ENCODE measurements around the gene INHBA. TPM values are rescaled to one million over a fixed set of nuclear protein-coding genes. Genes with fewer than 3 reads are reported as not detected.

The INHBA gene
- total RNA-seq, 1 donor from 2014 or later, result 2.6 TPM

GRCh38 chr7:41691286-41692190 lies 11.4 kb downstream of the INHBA start:
- ATAC-seq (peak; percentile 80), DNase-seq (ENCODE audit: low spot score) (peak; percentile 78)

GRCh38 chr7:41689815-41690214 lies 13.1 kb downstream of the INHBA start:
- ATAC-seq (no peak), DNase-seq (ENCODE audit: low spot score) (no peak)

- DNase-seq (ENCODE audit: low spot score) (no peak), ATAC-seq (no peak)
Measured at GRCh38 chr7:41688906-41689305, 14.0 kb downstream of the INHBA start.

DNA sequence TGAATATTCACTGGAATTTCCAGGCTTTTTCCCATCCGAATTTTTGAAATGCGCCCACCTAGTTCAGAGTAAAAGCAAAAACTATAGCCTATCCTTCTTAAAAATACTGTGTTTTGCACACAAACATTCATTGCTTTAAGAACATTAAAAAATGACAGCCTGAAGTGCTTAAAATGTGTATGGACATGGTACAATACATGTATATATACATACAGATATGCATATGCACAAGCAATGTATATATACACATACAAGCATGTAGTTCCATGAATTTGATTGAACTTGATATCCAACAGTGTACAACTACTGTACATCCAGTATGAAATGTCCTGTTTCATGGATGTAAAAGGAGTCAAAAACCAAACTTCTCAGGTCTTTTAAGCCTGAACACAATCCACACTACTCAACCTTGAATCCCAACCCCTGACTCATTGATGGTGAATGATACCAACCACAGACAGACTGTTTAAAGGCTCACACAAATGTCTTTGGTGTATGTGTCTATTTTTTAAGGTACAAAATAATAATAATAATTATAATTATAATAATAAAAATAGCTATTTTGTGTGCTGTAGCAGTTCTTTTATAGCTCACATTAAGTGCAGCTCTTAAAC lies 14.8 kb downstream of the INHBA start:
- DNase-seq (ENCODE audit: low spot score) (no peak), ATAC-seq (no peak)

DNA sequence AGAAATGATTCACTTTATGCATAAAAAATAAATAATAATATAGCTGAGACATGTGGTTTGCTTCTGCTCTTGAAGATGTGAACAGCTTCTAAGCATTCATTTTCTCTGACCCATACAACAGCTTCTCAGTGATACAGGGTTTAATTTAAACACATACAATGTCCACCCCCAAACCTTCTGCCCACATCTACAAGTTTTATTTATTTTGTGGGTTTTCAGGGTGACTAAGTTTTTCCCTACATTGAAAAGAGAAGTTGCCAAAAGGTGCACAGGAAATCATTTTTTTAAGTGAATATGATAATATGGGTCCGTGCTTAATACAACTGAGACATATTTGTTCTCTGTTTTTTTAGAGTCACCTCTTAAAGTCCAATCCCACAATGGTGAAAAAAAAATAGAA lies 17.2 kb downstream of the INHBA start:
- DNase-seq (ENCODE audit: low spot score) (no peak), ATAC-seq (no peak)

GRCh38 chr7:41682422-41682821 lies 20.5 kb downstream of the INHBA start:
- ATAC-seq, result no peak
- no peak for DNase-seq (ENCODE audit: low spot score)

DNA sequence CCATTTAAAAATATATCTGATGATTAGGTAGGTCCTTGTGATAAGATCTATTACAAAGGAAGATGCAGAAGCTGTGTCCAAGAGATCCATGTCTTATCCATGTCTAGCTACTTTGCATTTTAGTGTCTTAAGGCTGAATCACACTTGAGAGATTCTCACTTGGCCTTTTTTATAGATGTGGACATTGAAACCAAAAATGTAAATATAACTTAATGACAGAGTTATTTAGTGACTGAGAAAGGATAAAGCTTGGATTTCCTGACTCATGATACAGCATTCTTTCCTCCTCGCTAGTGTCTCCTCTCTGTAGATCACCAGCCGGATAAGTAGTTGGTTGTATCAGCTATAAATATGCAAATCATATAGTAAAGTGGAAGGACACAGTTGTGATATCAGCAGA lies 23.3 kb downstream of the INHBA start:
- ATAC-seq (no peak), DNase-seq (ENCODE audit: low spot score) (no peak)

- DNase-seq (ENCODE audit: low spot score) (no peak), ATAC-seq (no peak)
Measured at GRCh38 chr7:41674505-41675023, 28.3 kb downstream of the INHBA start.

- no peak for ATAC-seq
Measured at GRCh38 chr7:41661596-41661995, 41.3 kb downstream of the INHBA start.

GRCh38 chr7:41659539-41659938 lies 43.4 kb downstream of the INHBA start:
- DNase-seq (ENCODE audit: low spot score), result no peak
- ATAC-seq, result no peak

More at GRCh38 chr7:41661596-41661995, 41.3 kb downstream of the INHBA start:
- DNase-seq (ENCODE audit: low spot score), result no peak

DNA sequence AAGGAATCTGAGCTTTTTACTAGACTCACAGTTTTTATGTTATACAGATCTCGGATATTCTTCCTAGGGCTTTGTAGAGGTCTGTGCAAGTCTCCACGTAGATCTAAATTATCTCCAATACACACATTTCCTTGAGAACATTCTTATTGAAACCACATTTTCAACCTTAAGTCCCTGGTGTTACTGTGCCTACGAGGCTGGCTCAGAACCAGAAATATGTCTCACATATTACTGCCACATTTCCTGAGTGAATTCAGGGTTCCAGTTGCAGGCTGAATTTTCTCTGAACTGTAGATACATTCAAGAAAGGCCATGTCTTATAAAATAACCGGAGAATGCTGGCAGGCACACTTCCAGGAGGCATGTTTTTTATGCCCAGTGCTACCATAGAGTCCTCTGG lies 46.5 kb downstream of the INHBA start:
- no peak for DNase-seq (ENCODE audit: low spot score)
- no peak for ATAC-seq

DNA sequence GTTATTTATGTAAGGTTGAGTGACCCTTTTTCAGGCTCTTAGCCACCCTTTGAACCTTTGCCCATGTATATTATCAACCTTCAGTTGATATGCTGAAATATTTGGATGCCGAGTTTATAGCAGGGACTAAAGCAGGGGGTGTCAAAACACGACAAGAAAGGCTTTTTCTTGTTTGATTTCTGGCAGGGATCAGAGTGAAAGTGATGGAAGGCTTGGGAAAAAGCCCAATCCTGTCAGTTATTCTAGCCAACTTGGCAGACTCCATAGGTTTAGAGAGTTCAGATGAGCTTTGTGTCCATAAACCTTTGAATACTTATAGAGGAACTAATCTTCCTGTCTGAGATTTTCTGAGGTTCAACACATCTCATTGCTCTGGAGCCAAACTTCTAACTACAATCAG lies 47.5 kb downstream of the INHBA start:
- DNase-seq (ENCODE audit: low spot score), result no peak
- peak; percentile 81 for ATAC-seq

DNA sequence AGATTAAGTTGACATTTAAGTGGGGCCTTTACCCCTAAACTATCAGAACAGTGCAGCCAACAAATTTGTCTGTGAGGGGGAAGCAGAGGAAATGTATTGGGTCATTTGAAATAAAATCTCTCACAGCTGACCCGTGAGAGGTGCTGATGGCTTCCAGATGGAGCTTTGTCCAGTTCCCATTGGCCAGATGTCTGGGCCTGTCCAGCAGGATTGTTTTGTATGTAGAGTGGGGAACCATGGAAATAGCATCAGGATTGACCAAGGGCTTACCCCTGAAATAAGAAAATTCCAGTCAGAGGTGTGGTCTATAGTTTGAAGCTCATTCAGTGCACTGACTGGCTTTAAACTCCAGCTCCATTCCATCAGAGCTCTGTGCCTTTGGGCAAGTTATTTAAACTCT lies 50.6 kb downstream of the INHBA start:
- DNase-seq (ENCODE audit: low spot score) (no peak), ATAC-seq (no peak)

- no peak for DNase-seq (ENCODE audit: low spot score)
- ATAC-seq, result no peak
Measured at GRCh38 chr7:41648501-41648900, 54.4 kb downstream of the INHBA start.

GRCh38 chr7:41643616-41644015 lies 59.3 kb downstream of the INHBA start:
- ATAC-seq, result no peak
- no peak for DNase-seq (ENCODE audit: low spot score)

DNA sequence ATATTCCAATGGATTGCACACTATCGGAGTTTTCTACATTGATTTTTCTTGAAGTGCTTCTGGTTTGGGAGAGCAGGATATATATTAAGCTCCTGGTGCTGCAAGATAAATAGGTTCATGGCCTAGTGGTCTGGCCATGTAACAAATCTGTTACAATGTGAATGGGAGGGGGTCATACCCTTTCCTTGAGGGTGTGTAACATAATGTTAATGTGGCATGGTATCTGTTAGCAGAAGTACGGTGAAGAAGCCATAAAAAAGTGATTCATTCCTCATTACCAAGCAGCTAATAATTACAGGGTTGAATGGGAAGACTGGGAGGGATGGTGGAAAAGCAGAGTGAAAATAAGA lies 61.2 kb downstream of the INHBA start:
- DNase-seq (ENCODE audit: low spot score), result no peak

DNA sequence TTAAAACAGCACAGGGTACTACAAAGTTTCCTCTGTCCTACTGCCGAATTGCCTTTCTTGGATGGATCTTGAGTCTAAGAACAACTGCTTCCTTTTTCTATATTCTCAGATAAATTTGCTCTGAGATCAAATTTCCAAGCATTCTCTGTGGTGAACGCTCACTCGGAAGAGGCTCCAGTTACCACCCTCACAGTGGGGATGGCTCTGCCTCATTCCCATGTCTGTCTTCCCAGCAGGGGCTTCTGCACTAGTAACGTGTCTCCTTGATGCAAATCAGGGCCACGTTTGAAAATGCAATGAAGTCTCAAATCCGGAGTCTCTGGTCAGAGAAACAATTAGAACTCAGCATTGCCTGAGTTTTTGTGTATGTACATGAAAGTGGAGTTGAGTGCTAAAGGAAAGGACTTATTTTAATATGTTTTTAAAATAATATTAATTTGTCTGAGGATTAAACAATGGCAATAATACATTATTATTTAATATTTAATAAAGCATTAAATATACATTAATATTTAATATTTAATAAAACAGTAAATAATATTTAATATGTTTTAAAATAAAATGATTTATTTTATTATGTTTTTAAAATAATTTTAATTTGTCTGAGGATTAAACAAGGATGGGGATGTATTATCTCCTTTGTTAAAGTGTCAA lies 61.8 kb downstream of the INHBA start:
- no peak for ATAC-seq
- DNase-seq (ENCODE audit: low spot score), result no peak

More for the DNA sequence above, 61.2 kb downstream of the INHBA start:
- no peak for ATAC-seq

GRCh38 chr7:41640487-41640886 lies 62.4 kb downstream of the INHBA start:
- ATAC-seq (no peak), DNase-seq (ENCODE audit: low spot score) (no peak)

GRCh38 chr7:41637049-41637448 lies 65.8 kb downstream of the INHBA start:
- ATAC-seq, result no peak
- DNase-seq (ENCODE audit: low spot score), result no peak
